Smooth muscle cell (in vitro differentiated cells): ENCODE measurements around the gene GJB4. TPM values are rescaled to one million over a fixed set of nuclear protein-coding genes. Genes with fewer than 3 reads are reported as not detected.

Experiments used
- DNase-seq: peaks from one replicate; lab custom pipeline; 2025; ENCODE audit not compliant: unreplicated experiment; lab: John Stamatoyannopoulos, UW
- H2AFZ ChIP-seq: fragments of 200-600 bp; sonication (generic); 2 replicates; pipeline ENCODE4 v1.6.0; 2016; ENCODE audit warnings: antibody characterized with exemption, low read depth, mild to moderate bottlenecking
- H3F3A ChIP-seq: fragments of 200-600 bp; sonication (generic); 2 replicates; pipeline ENCODE4 v1.6.0; 2017; ENCODE audit warnings: antibody characterized with exemption, low read depth
- H3K27ac ChIP-seq: fragments of 200-600 bp; sonication (generic); 2 replicates; pipeline ENCODE4 v1.5.1; 2016; ENCODE audit warnings: low read depth, mild to moderate bottlenecking
- H3K27me3 ChIP-seq: fragments of 200-600 bp; sonication (generic); 2 replicates; pipeline ENCODE4 v1.6.1; 2016; ENCODE audit warnings: low read depth, mild to moderate bottlenecking
- H3K36me3 ChIP-seq: fragments of 200-600 bp; sonication (generic); 2 replicates; pipeline ENCODE4 v1.5.1; 2016; ENCODE audit warnings: low read depth
- H3K4me1 ChIP-seq: fragments of 200-600 bp; sonication (generic); 2 replicates; pipeline ENCODE4 v1.5.1; 2016; ENCODE audit warnings: low read depth
- H3K4me2 ChIP-seq: fragments of 200-600 bp; sonication (generic); 2 replicates; pipeline ENCODE4 v1.6.0; 2016; ENCODE audit warnings: mild to moderate bottlenecking
- H3K4me3 ChIP-seq: fragments of 200-600 bp; sonication (generic); 2 replicates; pipeline ENCODE4 v1.5.1; 2016; ENCODE audit warnings: mild to moderate bottlenecking
- H3K79me2 ChIP-seq: fragments of 200-600 bp; sonication (generic); 2 replicates; pipeline ENCODE4 v1.6.0; 2016; ENCODE audit warnings: low read depth, mild to moderate bottlenecking
- H3K9ac ChIP-seq: fragments of 200-600 bp; sonication (generic); 2 replicates; pipeline ENCODE4 v1.6.0; 2016; ENCODE audit warnings: low read depth
- H3K9me3 ChIP-seq: fragments of 200-600 bp; sonication (generic); replicated peaks from 2 replicates; pipeline ENCODE4 v1.5.1; 2016; ENCODE audit warnings: low read depth
- H4K20me1 ChIP-seq: fragments of 200-600 bp; sonication (generic); 2 replicates; pipeline ENCODE4 v1.6.0; 2016; ENCODE audit warnings: low read depth
- CTCF ChIP-seq: fragments of 200-600 bp; sonication (generic); IDR thresholded peaks from 2 replicates; pipeline ENCODE4 v1.5.1; 2017; ENCODE audit warnings: borderline replicate concordance, mild to moderate bottlenecking, antibody characterized with exemption; ENCODE audit not compliant: insufficient read depth, poor library complexity, severe bottlenecking
- WGBS: methylation state at CpG from one replicate; pipeline ENCODE4 v1.1.7; 2016; ENCODE audit warnings: low lambda C conversion rate; 5-methylcytosine and 5-hydroxymethylcytosine counted together
- polyA plus RNA-seq: library from polyadenylated mRNA; unstranded; fragments of >200 nt; fragmentation: Nextera tagmentation; extraction: Ambion mirVana; gene quantifications from 2 replicates; pipeline ENCODE4 v1.2.1, GENCODE V29; 2016
- total RNA-seq: library from RNA; depleted of rRNA; stranded (reverse); fragments of >200 nt; gene quantifications from 2 replicates; pipeline ENCODE4 v1.2.3, GENCODE V29; 2014

Gene GJB4
- total and polyA plus RNA-seq, 2 experiments from 2014 or later = 0.67 TPM; not detected in 1

- TF ChIP-seq CTCF = no peak
- Histone ChIP-seq H4K20me1 (no peaks in the 10 kb centered on the region), H3K27me3 (peaks cover 28% of the 10 kb centered on the region), H3K27ac (no peak overlapping the region), H3K9me3 (no peaks in the 10 kb centered on the region), H3K4me1 (peaks cover 7% of the 10 kb centered on the region), H3F3A (no peaks in the 10 kb centered on the region), H3K36me3 (no peaks in the 10 kb centered on the region), H2AFZ (no peak overlapping the region), H3K4me3 (no peak overlapping the region), H3K79me2 (no peaks in the 10 kb centered on the region), H3K4me2 (no peak overlapping the region), H3K9ac (no peak overlapping the region)
- WGBS = 74% methylated on average over 4 of the region's 4 CpGs
- no peak for DNase-seq
Measured at GRCh38 chr1:34785875-34786470, 26.4 kb downstream of the GJB4 start.

DNA sequence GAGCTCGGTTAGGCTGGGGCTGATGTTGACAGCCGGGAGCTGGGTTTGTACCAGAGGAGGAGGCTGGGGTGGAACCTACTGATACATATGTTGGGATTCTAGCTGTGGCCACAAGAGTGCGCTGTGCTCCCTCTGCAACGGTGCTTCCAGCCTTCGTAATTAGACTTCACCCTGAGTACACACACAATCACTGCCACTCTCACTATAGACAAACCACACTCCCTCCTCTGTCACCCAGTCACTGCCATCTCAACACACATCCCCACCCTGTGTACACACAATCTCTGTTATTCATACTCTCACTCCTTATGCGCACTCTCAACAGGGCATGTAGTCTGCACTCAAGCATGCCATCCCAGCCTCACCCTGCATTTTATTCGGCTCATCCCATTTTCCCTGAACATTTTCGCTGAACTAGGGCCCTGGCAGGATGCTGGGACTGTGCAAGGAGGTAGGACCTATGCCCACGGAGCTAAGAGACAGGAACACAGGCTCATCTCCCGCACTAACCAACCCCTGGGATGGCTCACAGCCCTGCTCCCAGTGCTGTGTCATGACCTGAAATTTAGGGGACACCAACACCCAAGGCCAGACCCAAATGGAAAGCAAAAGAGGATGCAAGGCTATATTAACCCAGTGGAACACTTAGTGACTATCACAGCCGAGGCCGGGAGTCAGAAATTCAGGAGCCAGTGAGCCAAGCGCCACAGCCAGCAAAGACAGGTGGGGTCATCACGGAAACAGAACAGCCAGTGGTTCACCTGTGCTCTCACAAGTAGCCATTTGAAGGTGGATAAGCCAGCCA lies 27.2 kb downstream of the GJB4 start:
- H3K4me2 ChIP-seq = no peak overlapping the region
- no peaks in the 10 kb centered on the region for H3K4me1 ChIP-seq
- no peak for DNase-seq
- no peaks in the 10 kb centered on the region for H4K20me1 ChIP-seq
- no peaks in the 10 kb centered on the region for H3K79me2 ChIP-seq
- no peaks in the 10 kb centered on the region for H3K9me3 ChIP-seq
- no peaks in the 10 kb centered on the region for H3F3A ChIP-seq
- no peak overlapping the region for H3K4me3 ChIP-seq
- WGBS = 50% methylated on average over 14 of the region's 14 CpGs
- H3K9ac ChIP-seq = no peak overlapping the region
- H2AFZ ChIP-seq = no peak overlapping the region
- peak; percentile 74 for TF ChIP-seq CTCF
- H3K27me3 ChIP-seq = peaks cover 21% of the 10 kb centered on the region
- no peaks in the 10 kb centered on the region for H3K36me3 ChIP-seq
- H3K27ac ChIP-seq = no peak overlapping the region

DNA sequence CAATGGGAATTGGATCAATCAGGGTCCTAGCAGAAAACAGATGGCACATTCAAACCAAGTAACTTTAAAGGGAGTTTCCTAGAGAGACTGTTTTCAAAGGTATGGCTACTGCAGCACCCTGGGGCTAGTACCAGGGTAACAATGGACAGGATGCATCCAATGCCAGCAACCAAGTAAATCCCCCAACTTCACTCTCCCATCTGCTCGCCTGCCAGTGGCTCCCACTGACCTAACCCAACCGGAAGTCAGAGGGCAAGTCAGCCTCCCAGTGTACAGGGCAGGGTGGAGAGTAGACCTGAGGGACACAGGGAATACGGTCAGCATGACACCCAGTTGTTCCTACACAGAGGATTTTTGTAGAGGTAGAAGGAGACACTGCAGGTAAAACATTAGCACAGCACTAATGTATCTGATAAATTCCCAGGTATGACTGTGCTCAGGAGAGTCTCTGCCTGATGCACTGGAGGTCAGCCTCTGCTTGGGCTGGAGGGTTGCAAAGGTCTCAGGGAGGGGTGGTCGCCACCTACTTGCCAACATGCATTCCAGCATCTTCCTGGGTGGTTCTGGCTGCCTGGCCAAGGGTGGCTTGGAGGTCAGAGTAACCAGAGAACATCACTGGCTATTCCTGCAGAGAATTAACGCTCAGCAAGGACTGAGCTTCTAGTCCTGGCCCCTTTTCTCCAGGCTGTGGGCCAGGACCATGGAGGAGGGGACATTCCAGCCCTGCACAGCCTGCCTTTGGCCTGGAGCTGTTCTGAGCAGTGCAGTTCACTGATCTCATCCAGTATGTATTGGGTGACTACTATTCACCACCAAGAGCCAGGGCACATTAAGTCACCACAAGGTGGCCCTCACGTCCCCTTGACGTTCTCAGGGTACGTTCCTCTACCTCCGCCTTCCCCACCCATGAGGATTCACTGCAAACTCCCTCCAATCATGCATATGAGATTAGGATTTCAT lies 28.2 kb downstream of the GJB4 start:
- DNase-seq = no peak
- H4K20me1 ChIP-seq = no peaks in the 10 kb centered on the region
- no peaks in the 10 kb centered on the region for H3K9me3 ChIP-seq
- H3K27me3 ChIP-seq = peaks cover 21% of the 10 kb centered on the region
- no peak overlapping the region for H3K4me3 ChIP-seq
- H3K36me3 ChIP-seq = no peaks in the 10 kb centered on the region
- H3K9ac ChIP-seq = no peak overlapping the region
- no peaks in the 10 kb centered on the region for H3F3A ChIP-seq
- H3K4me2 ChIP-seq = no peak overlapping the region
- WGBS = 61% methylated on average over 9 of the region's 9 CpGs
- H3K4me1 ChIP-seq = no peaks in the 10 kb centered on the region
- no peak overlapping the region for H3K27ac ChIP-seq
- TF ChIP-seq CTCF = no peak
- no peaks in the 10 kb centered on the region for H3K79me2 ChIP-seq
- H2AFZ ChIP-seq = no peak overlapping the region
